DND-41 (cell line): ENCODE results near the gene ODAD4.

ENCODE experiments used
- CTCF ChIP-seq: IDR thresholded peaks from 2 replicates; pipeline ENCODE4 v1.5.1; 2012; ENCODE audit warnings: borderline replicate concordance, low read length, moderate library complexity, mild to moderate bottlenecking; ENCODE audit not compliant: poor library complexity, severe bottlenecking; ENCODE audit errors: extremely low read depth
- EZH2 ChIP-seq: IDR thresholded peaks from 3 replicates; pipeline ENCODE4 v1.6.1; 2012; ENCODE audit warnings: borderline replicate concordance, low read depth, mild to moderate bottlenecking, moderate library complexity, low read length, inconsistent platforms; ENCODE audit not compliant: severe bottlenecking

GRCh38 chr17:41959030-41959335, 28.6 kb downstream of the ODAD4 start:
- no peak for TF ChIP-seq CTCF
- TF ChIP-seq EZH2, result no peak
